HG03060 (cell line): ENCODE measurements around the gene NFATC1.

Source experiments
- ATAC-seq: cut with Tn5 transposase; IDR thresholded peaks from one replicate; pipeline ENCODE4 v1.9.1; 2021; ENCODE audit warnings: low read depth, moderate number of reproducible peaks; ENCODE audit not compliant: unreplicated experiment

The NFATC1 gene

GRCh38 chr18:79558196-79558932 lies 162.6 kb downstream of the NFATC1 start:
- no peak for ATAC-seq

- no peak for ATAC-seq
Observed at GRCh38 chr18:79558933-79559416, 163.2 kb downstream of the NFATC1 start.

DNA sequence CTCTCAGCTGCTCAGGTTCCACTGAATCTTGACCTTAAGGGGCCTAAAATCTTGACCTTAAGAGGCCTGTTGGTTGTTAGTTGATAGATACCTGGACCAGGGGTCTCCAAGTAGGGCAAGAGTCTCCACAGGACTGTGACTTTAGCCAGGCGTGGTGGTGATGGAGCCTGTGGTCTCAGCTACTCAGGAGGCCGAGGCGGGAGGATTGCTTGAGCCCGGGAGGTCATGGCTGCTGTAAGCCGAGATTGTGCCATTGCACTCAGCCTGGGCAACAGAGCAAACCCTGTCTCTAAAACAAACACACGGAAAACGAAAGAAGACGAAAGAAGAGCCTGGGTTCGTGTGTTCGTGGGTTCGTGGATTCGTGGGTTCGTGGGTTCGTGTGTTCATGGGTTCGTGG lies 163.7 kb downstream of the NFATC1 start:
- ATAC-seq: no peak

- ATAC-seq: no peak
Observed at GRCh38 chr18:79560042-79560860, 164.5 kb downstream of the NFATC1 start.

DNA sequence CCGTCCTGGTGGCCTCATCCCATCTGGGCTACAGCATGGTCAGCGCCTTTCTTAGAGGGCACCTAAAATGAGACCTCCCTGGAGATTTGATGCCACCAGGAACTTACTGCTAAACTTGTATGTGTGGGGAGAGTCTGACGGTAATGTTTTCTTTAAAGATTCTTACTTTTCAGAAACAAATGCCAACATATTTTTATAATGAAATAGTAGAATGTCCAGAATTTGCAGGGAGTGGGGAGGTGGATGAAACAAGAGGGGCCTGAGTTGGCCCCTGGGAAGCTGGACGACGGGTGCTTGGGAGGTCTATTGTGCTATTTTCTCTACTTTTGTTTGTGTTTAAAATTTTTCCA lies 165.1 kb downstream of the NFATC1 start:
- ATAC-seq: no peak

GRCh38 chr18:79563949-79564348 lies 168.2 kb downstream of the NFATC1 start:
- ATAC-seq: no peak

DNA sequence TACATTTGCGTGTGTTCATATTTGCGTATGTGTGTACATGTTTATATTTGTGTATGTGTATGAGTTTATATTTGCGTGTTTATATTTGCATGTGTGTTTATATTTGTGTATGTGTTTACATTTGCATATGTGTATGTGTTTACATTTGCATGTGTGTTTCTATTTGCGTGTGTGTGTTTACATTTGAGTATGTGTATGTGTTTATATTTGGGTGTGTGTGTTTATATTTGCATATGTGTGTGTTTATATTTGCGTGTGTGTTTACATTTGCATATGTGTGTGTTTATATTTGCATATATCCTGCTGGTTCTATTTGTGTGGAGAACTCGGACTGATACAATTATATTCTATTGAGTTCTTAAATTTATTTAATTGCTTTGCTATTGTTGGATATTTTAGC lies 168.7 kb downstream of the NFATC1 start:
- ATAC-seq: no peak

- no peak for ATAC-seq
Observed at GRCh38 chr18:79566771-79567431, 171.2 kb downstream of the NFATC1 start.

- ATAC-seq: no peak
Observed at GRCh38 chr18:79567481-79568147, 171.9 kb downstream of the NFATC1 start.

- ATAC-seq: no peak
Observed at GRCh38 chr18:79568543-79569205, 172.9 kb downstream of the NFATC1 start.

DNA sequence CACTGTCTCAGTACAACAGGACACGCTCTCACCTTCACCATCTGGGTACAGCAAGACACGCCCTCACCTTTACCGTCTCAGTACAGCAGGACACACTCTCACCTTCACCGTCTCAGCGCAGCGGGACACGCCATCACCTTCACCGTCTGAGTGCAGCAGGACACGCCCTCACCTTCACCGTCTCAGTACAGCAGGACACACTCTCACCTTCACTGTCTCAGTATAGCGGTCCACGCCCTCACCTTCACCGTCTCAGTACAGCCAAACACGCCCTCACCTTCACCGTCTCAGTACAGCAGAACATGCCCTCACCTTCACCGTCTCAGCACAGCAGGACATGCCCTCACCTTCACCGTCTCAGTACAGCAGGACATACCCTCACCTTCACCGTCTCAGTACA lies 174.0 kb downstream of the NFATC1 start:
- ATAC-seq: no peak

DNA sequence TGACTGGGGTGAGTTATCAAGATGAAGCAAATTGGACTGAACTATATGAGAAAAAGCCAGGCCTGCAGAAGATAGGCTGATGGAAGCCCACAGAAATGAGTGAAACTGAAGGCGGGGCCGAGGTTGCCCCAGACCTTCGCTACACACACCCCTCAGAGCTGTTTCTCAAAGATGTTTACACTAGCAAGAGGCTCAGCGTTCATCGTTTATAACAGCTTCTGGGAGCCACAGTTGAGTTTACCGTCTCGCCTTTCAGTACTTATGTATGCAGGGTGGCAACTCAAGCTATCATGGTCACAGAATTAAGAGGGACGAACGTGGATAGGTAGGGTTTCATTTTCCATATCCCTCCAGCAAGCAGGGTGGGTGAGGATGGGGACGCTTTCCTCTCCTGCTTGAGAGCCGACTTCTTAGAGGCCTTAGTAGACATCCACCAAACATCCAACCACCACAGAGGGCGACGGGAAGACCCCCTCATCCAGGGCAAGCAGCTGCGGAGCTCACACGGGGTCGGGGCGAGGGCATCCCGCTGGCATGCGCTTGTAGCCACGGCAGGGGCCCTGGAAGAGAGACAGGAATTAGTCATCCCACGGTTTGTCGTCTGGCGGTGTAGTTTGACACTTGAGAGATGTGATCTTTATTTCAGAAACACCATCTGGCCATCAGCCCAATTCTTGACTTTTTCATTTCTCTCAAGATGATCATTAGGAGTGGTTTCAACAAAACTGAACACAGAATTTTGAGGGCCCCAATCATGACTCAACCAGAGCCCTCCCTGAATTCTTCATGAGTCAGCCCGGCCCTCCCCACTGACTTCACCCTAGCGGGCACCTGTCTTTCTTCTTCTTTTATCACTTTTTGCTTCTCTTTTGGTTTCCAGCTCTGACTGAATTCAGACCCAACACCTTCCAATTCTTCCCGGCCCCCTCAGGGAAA lies 174.8 kb downstream of the NFATC1 start:
- ATAC-seq: no peak

GRCh38 chr18:79571211-79572092 lies 175.7 kb downstream of the NFATC1 start:
- no peak for ATAC-seq

DNA sequence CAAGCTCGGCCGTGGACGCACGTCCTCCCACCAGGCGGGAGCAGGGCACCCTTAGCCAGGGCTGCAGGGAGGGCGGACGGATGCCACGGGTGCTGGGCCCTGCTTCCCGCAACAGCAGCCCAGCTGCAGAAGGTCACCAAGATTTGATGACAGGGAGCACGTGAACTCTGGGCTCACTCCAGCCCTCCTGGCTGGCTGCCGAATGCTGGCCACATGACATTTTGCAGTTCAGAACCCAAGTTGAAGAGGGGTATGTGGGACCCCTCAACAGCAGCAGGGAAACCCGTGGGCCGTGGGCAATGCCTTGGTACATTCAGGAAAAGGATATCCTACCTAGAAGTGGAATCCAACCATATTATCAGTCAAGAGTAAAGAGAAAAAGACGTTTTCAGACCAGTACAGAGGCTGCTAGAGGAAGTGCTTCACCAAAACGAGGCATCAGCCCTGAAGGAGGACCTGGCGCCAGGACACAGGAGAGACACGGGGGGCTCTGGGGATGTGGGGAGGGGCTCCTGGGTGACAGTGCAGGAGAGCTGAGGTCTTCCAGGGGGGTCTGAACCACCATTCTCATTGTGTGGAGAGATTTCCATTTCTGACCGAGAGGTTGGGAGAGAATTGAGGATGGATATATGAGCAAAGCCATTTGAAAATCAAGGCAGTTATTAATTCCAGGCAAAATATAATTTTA lies 176.5 kb downstream of the NFATC1 start:
- no peak for ATAC-seq

DNA sequence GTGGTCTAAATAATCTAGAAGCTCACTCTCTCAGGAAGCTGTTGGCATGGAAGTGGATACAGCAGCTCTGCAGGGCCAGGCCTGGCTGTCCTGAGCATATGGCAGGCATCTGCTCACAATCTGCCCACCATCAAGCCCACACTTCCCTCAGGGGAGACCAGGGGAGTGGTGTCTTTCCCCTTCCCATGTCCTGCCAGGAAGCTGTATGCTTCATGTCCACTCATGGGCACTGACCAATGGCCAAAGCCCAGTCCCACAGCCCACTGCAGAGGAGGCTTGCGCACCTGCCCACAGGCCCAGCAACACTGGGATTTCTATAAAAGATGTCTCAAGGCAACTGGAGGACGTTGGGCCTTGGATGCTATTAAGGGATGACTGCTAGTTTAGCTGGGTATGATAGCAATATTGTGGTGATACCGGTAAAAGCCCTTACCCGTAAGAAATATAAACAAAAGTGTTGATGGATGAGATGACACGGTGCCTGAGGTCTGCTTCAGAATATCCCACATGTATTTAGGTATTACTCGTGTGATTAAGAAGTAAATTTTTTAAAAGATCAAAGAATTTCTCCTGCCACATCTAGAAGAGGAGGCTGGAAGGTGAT lies 177.2 kb downstream of the NFATC1 start:
- no peak for ATAC-seq

- no peak for ATAC-seq
Observed at GRCh38 chr18:79573921-79574491, 178.3 kb downstream of the NFATC1 start.

GRCh38 chr18:79574938-79575525 lies 179.3 kb downstream of the NFATC1 start:
- ATAC-seq: no peak
